Mesendoderm (in vitro differentiated cells): ENCODE measurements around the gene RETREG2. TPM values are rescaled to one million over a fixed set of nuclear protein-coding genes. Genes with fewer than 3 reads are reported as not detected.
A peak's percentile ranks its signal among the peaks of the same experiment; 100 is the strongest.

ENCODE experiments used
- DNase-seq: peaks from one replicate; pipeline ENCODE4 v3.0.0; 2013
- H2AK5ac ChIP-seq: 2 replicates; pipeline ENCODE4 v1.6.1; 2013; ENCODE audit warnings: low read length, inconsistent platforms
- H2BK120ac ChIP-seq: 2 replicates; pipeline ENCODE4 v1.6.1; 2013; ENCODE audit warnings: low read depth, mild to moderate bottlenecking, low read length, moderate library complexity, mixed read lengths
- H2BK15ac ChIP-seq: replicated peaks from 2 replicates; pipeline ENCODE4 v1.6.1; 2013; ENCODE audit warnings: low read depth, mild to moderate bottlenecking, moderate library complexity
- H2BK5ac ChIP-seq: 2 replicates; pipeline ENCODE4 v1.6.1; 2013; ENCODE audit warnings: low read length, inconsistent platforms
- H3K18ac ChIP-seq: 2 replicates; pipeline ENCODE4 v1.6.1; 2013; ENCODE audit warnings: mild to moderate bottlenecking, low read length, mixed read lengths
- H3K23ac ChIP-seq: one replicate; pipeline ENCODE4 v1.6.1; 2013; ENCODE audit warnings: low read length
- H3K27ac ChIP-seq: 2 replicates; pipeline ENCODE4 v1.5.1; 2013; ENCODE audit warnings: low read depth, mild to moderate bottlenecking, inconsistent platforms, low read length, moderate library complexity
- H3K27me3 ChIP-seq: 2 replicates; pipeline ENCODE4 v1.6.1; 2013; ENCODE audit warnings: low read length, control low read depth, mild to moderate bottlenecking, inconsistent platforms; ENCODE audit not compliant: insufficient read depth, poor library complexity
- H3K36me3 ChIP-seq: 2 replicates; pipeline ENCODE4 v1.6.1; 2013; ENCODE audit warnings: low read length, inconsistent platforms; ENCODE audit not compliant: control insufficient read depth, insufficient read depth
- H3K4ac ChIP-seq: one replicate; pipeline ENCODE4 v1.6.1; 2013; ENCODE audit warnings: low read depth, mild to moderate bottlenecking, low read length, moderate library complexity
- H3K4me1 ChIP-seq: 2 replicates; pipeline ENCODE4 v1.6.1; 2013; ENCODE audit warnings: low read depth, low read length, inconsistent platforms; ENCODE audit not compliant: control insufficient read depth
- H3K4me2 ChIP-seq: 2 replicates; pipeline ENCODE4 v1.6.1; 2013; ENCODE audit warnings: low read length
- H3K4me3 ChIP-seq: 2 replicates; pipeline ENCODE4 v1.5.1; 2013; ENCODE audit warnings: mild to moderate bottlenecking, low read length
- H3K56ac ChIP-seq: one replicate; pipeline ENCODE4 v1.6.1; 2013; ENCODE audit warnings: low read length
- H3K79me1 ChIP-seq: 2 replicates; pipeline ENCODE4 v1.6.1; 2013; ENCODE audit warnings: low read length, inconsistent platforms
- H3K79me2 ChIP-seq: 2 replicates; pipeline ENCODE4 v1.6.1; 2013; ENCODE audit warnings: mild to moderate bottlenecking, low read length; ENCODE audit not compliant: control insufficient read depth, insufficient read depth
- H3K9ac ChIP-seq: 2 replicates; pipeline ENCODE4 v1.6.1; 2013; ENCODE audit warnings: low read length, inconsistent platforms
- H4K5ac ChIP-seq: one replicate; pipeline ENCODE4 v1.6.1; 2013; ENCODE audit warnings: low read length
- H4K8ac ChIP-seq: one replicate; pipeline ENCODE4 v1.6.1; 2013; ENCODE audit warnings: low read depth, mild to moderate bottlenecking, control low read depth, low read length, moderate library complexity
- WGBS: extraction: QIAGEN DNeasy Blood & Tissue Kit; methylation state at CpG from one replicate; pipeline ENCODE4 v1.1.7; 2013; ENCODE audit warnings: low lambda C conversion rate, missing lambda C conversion rate; ENCODE audit not compliant: insufficient coverage; ENCODE audit errors: extremely low coverage; 5-methylcytosine and 5-hydroxymethylcytosine counted together
- polyA plus RNA-seq, 2 experiments: library from polyadenylated mRNA; stranded (reverse); fragments of 200-250 nt; gene quantifications; one replicate each; pipeline ENCODE4 v1.2.3, GENCODE V29; 2013

The RETREG2 gene
- 25.3 TPM for polyA plus RNA-seq (2013, experiment 1 of 2)
- polyA plus RNA-seq (2013, experiment 2 of 2), result 26.0 TPM

- Histone ChIP-seq H4K8ac (no peak within 1 kb of the TSS), H3K4me3 (peak within 1 kb of the TSS; percentile 95), H3K79me2 (peaks cover 2% of the 10 kb centered on the region), H3K18ac (peak within 1 kb of the TSS; percentile 71), H3K36me3 (peaks cover 1% of the 10 kb centered on the region), H3K27me3 (no peaks in the 10 kb centered on the region), H3K27ac (peak within 1 kb of the TSS; percentile 90), H3K4ac (peak within 1 kb of the TSS; percentile 73), H3K79me1 (peaks cover 15% of the 10 kb centered on the region), H2BK5ac (peak within 1 kb of the TSS; percentile 89), H2BK15ac (no peak within 1 kb of the TSS), H3K4me1 (peaks cover 3% of the 10 kb centered on the region), H3K56ac (peak within 1 kb of the TSS; percentile 99), H3K9ac (peak within 1 kb of the TSS; percentile 98), H3K23ac (no peak within 1 kb of the TSS), H3K4me2 (peak within 1 kb of the TSS; percentile 67), H2BK120ac (no peak within 1 kb of the TSS), H2AK5ac (no peak within 1 kb of the TSS), H4K5ac (no peak within 1 kb of the TSS)
- WGBS, result no CpG with 5 or more reads among the region's 67 CpGs
- peak; percentile 94 for DNase-seq
Observed at GRCh38 chr2:219177552-219178376, at the start of gene RETREG2. Gene RETREG2, plus strand, starts transcription at chr2:219178275. Its CDS starts 78 bp downstream, at chr2:219178353.

GRCh38 chr2:219128396-219128795 is 49.7 kb upstream of the RETREG2 start:
- Histone ChIP-seq H2AK5ac (no peak overlapping the region), H4K8ac (no peak overlapping the region), H3K4me3 (no peak overlapping the region), H3K4me2 (no peak overlapping the region), H3K79me2 (no peaks in the 10 kb centered on the region), H3K27ac (peak overlapping the region; percentile 50), H2BK15ac (no peak overlapping the region), H3K27me3 (no peaks in the 10 kb centered on the region), H3K18ac (no peak overlapping the region), H3K79me1 (no peaks in the 10 kb centered on the region), H3K23ac (no peak overlapping the region), H3K4ac (no peak overlapping the region), H3K4me1 (no peaks in the 10 kb centered on the region), H4K5ac (no peak overlapping the region), H3K36me3 (no peaks in the 10 kb centered on the region), H3K9ac (no peak overlapping the region), H3K56ac (no peak overlapping the region), H2BK120ac (no peak overlapping the region), H2BK5ac (no peak overlapping the region)
- DNase-seq, result peak; percentile 32
- no CpG with 5 or more reads among the region's 7 CpGs for WGBS

GRCh38 chr2:219129589-219129988 is 48.5 kb upstream of the RETREG2 start:
- DNase-seq, result no peak

GRCh38 chr2:219131327-219131726 is 46.7 kb upstream of the RETREG2 start:
- Histone ChIP-seq H3K4me2 (no peak overlapping the region), H3K27me3 (no peaks in the 10 kb centered on the region), H3K36me3 (no peaks in the 10 kb centered on the region), H4K8ac (no peak overlapping the region), H3K56ac (no peak overlapping the region), H3K79me2 (no peaks in the 10 kb centered on the region), H3K4me3 (no peak overlapping the region), H3K27ac (no peak overlapping the region), H2BK5ac (no peak overlapping the region), H3K23ac (no peak overlapping the region), H2AK5ac (no peak overlapping the region), H3K9ac (no peak overlapping the region), H3K4me1 (no peaks in the 10 kb centered on the region), H4K5ac (no peak overlapping the region), H2BK15ac (no peak overlapping the region), H3K18ac (no peak overlapping the region), H2BK120ac (no peak overlapping the region), H3K4ac (no peak overlapping the region), H3K79me1 (no peaks in the 10 kb centered on the region)
- no peak for DNase-seq
- WGBS, result no CpG with 5 or more reads among the region's 3 CpGs

More at GRCh38 chr2:219129589-219129988, 48.5 kb upstream of the RETREG2 start:
- H3K23ac ChIP-seq, result no peak overlapping the region
- H3K36me3 ChIP-seq, result no peaks in the 10 kb centered on the region
- no peak overlapping the region for H2BK15ac ChIP-seq
- H4K5ac ChIP-seq, result no peak overlapping the region
- no peaks in the 10 kb centered on the region for H3K79me1 ChIP-seq
- H3K9ac ChIP-seq, result no peak overlapping the region
- no peaks in the 10 kb centered on the region for H3K27me3 ChIP-seq
- no peak overlapping the region for H3K4me3 ChIP-seq
- no peak overlapping the region for H3K4me2 ChIP-seq
- H3K56ac ChIP-seq, result no peak overlapping the region
- no peak overlapping the region for H2AK5ac ChIP-seq
- H3K4me1 ChIP-seq, result no peaks in the 10 kb centered on the region
- no peak overlapping the region for H3K4ac ChIP-seq
- no peak overlapping the region for H3K27ac ChIP-seq
- H2BK120ac ChIP-seq, result no peak overlapping the region
- H4K8ac ChIP-seq, result no peak overlapping the region
- WGBS, result no CpG with 5 or more reads among the region's 16 CpGs
- no peak overlapping the region for H2BK5ac ChIP-seq
- H3K79me2 ChIP-seq, result no peaks in the 10 kb centered on the region
- no peak overlapping the region for H3K18ac ChIP-seq

GRCh38 chr2:219131744-219132143 is 46.3 kb upstream of the RETREG2 start:
- DNase-seq, result no peak
- Histone ChIP-seq H3K18ac (no peak overlapping the region), H2BK15ac (no peak overlapping the region), H3K4me1 (no peaks in the 10 kb centered on the region), H3K4me2 (no peak overlapping the region), H3K4ac (no peak overlapping the region), H3K27ac (no peak overlapping the region), H3K79me2 (no peaks in the 10 kb centered on the region), H3K9ac (no peak overlapping the region), H3K4me3 (no peak overlapping the region), H2AK5ac (no peak overlapping the region), H3K23ac (no peak overlapping the region), H4K8ac (no peak overlapping the region), H3K79me1 (no peaks in the 10 kb centered on the region), H2BK5ac (no peak overlapping the region), H3K56ac (no peak overlapping the region), H4K5ac (no peak overlapping the region), H2BK120ac (no peak overlapping the region), H3K27me3 (no peaks in the 10 kb centered on the region), H3K36me3 (no peaks in the 10 kb centered on the region)
- WGBS, result no CpG with 5 or more reads among the region's 4 CpGs
